ENCODE results near the gene SIAH2.

DNA sequence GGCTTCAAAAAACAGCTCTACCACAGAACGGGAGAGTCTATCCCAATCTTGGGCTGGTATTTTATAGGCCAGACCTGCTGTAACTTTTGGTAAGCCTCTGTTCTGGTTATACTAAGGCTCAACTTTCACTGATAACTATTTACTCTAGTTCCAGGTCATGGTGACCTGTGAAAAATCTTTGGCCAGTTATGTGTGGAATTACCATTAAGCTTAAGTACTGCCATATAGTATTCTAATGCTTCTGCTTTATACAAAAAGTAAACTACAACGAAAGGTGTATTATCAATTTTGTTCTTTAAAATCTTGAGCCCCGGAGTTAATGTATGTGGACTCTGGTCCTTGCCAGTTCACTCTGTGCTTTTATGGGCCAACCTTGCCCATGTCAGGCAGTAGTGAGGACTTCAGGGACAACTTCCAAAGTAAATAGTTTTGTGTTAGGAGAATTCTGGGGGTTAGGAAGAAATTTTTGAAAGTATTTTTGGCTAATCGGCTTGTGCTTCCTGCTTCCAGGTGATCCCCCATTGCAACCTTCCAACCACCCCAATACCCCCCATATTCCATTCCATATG, 6.4 kb downstream of the SIAH2 start:
- TF ChIP-seq POLR2AphosphoS5 (IDR thresholded peaks at IDR 0.05; ENCODE audit: low read depth, low read length) (no peak), GABPA (IDR thresholded peaks at IDR 0.05; ENCODE audit: low read depth) (no peak), SMC3 (IDR thresholded peaks at IDR 0.05; ENCODE audit: low read depth, low read length) (no peak), YY1 (IDR thresholded peaks at IDR 0.05; ENCODE audit: low read depth) (no peak), TEAD4 (IDR thresholded peaks at IDR 0.05; ENCODE audit: borderline replicate concordance, insufficient read depth) (no peak), EP300 (IDR thresholded peaks at IDR 0.05; ENCODE audit: borderline replicate concordance in 1 of 2, low read depth in 1 of 2, low read length in 1 of 2) (no peak), FOXM1 (IDR thresholded peaks at IDR 0.05; ENCODE audit: low read depth) (no peak), MXI1 (IDR thresholded peaks at IDR 0.05; ENCODE audit: low read depth, low read length) (no peak), SIN3A (IDR thresholded peaks at IDR 0.05; ENCODE audit: borderline replicate concordance, low read depth, low read length) (no peak)
- TF ChIP-seq, protein P1, sequence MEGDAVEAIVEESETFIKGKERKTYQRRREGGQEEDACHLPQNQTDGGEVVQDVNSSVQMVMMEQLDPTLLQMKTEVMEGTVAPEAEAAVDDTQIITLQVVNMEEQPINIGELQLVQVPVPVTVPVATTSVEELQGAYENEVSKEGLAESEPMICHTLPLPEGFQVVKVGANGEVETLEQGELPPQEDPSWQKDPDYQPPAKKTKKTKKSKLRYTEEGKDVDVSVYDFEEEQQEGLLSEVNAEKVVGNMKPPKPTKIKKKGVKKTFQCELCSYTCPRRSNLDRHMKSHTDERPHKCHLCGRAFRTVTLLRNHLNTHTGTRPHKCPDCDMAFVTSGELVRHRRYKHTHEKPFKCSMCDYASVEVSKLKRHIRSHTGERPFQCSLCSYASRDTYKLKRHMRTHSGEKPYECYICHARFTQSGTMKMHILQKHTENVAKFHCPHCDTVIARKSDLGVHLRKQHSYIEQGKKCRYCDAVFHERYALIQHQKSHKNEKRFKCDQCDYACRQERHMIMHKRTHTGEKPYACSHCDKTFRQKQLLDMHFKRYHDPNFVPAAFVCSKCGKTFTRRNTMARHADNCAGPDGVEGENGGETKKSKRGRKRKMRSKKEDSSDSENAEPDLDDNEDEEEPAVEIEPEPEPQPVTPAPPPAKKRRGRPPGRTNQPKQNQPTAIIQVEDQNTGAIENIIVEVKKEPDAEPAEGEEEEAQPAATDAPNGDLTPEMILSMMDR (IDR thresholded peaks at IDR 0.05): no peak
- TF ChIP-seq, protein P2, sequence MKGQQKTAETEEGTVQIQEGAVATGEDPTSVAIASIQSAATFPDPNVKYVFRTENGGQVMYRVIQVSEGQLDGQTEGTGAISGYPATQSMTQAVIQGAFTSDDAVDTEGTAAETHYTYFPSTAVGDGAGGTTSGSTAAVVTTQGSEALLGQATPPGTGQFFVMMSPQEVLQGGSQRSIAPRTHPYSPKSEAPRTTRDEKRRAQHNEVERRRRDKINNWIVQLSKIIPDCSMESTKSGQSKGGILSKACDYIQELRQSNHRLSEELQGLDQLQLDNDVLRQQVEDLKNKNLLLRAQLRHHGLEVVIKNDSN (IDR thresholded peaks at IDR 0.05; ENCODE audit: borderline replicate concordance, low read depth): no peak
- TF ChIP-seq, protein P3, sequence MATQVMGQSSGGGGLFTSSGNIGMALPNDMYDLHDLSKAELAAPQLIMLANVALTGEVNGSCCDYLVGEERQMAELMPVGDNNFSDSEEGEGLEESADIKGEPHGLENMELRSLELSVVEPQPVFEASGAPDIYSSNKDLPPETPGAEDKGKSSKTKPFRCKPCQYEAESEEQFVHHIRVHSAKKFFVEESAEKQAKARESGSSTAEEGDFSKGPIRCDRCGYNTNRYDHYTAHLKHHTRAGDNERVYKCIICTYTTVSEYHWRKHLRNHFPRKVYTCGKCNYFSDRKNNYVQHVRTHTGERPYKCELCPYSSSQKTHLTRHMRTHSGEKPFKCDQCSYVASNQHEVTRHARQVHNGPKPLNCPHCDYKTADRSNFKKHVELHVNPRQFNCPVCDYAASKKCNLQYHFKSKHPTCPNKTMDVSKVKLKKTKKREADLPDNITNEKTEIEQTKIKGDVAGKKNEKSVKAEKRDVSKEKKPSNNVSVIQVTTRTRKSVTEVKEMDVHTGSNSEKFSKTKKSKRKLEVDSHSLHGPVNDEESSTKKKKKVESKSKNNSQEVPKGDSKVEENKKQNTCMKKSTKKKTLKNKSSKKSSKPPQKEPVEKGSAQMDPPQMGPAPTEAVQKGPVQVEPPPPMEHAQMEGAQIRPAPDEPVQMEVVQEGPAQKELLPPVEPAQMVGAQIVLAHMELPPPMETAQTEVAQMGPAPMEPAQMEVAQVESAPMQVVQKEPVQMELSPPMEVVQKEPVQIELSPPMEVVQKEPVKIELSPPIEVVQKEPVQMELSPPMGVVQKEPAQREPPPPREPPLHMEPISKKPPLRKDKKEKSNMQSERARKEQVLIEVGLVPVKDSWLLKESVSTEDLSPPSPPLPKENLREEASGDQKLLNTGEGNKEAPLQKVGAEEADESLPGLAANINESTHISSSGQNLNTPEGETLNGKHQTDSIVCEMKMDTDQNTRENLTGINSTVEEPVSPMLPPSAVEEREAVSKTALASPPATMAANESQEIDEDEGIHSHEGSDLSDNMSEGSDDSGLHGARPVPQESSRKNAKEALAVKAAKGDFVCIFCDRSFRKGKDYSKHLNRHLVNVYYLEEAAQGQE (IDR thresholded peaks at IDR 0.05; ENCODE audit: low read depth, low read length): no peak
- TF ChIP-seq, protein P4, sequence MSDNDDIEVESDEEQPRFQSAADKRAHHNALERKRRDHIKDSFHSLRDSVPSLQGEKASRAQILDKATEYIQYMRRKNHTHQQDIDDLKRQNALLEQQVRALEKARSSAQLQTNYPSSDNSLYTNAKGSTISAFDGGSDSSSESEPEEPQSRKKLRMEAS (IDR thresholded peaks at IDR 0.05; ENCODE audit: low read depth): no peak
- TF ChIP-seq, protein P5, sequence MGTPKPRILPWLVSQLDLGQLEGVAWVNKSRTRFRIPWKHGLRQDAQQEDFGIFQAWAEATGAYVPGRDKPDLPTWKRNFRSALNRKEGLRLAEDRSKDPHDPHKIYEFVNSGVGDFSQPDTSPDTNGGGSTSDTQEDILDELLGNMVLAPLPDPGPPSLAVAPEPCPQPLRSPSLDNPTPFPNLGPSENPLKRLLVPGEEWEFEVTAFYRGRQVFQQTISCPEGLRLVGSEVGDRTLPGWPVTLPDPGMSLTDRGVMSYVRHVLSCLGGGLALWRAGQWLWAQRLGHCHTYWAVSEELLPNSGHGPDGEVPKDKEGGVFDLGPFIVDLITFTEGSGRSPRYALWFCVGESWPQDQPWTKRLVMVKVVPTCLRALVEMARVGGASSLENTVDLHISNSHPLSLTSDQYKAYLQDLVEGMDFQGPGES (IDR thresholded peaks at IDR 0.05; ENCODE audit: low read depth, low read length): no peak
